Glutamatergic neuron (in vitro differentiated cells): Measurements from ENCODE around the gene IRS4. TPM values are rescaled to one million over a fixed set of nuclear protein-coding genes. Genes with fewer than 3 reads are reported as not detected.

Experiments used
- DNase-seq: peaks from one replicate; pipeline ENCODE4 v3.0.0; 2022
- H3K27ac Mint-ChIP-seq: one replicate; pipeline ENCODE4 v1.8.0; 2020; ENCODE audit warnings: mild to moderate bottlenecking, mixed read lengths, inconsistent platforms; ENCODE audit not compliant: unreplicated experiment
- H3K27me3 Mint-ChIP-seq: one replicate; pipeline ENCODE4 v1.8.0; 2020; ENCODE audit warnings: mild to moderate bottlenecking, moderate library complexity, mixed read lengths, inconsistent platforms; ENCODE audit not compliant: unreplicated experiment
- H3K36me3 Mint-ChIP-seq: one replicate; pipeline ENCODE4 v1.8.0; 2020; ENCODE audit warnings: mild to moderate bottlenecking, mixed read lengths, inconsistent platforms; ENCODE audit not compliant: unreplicated experiment
- H3K4me1 Mint-ChIP-seq: one replicate; pipeline ENCODE4 v1.8.0; 2020; ENCODE audit warnings: mild to moderate bottlenecking, low read depth, mixed read lengths, inconsistent platforms; ENCODE audit not compliant: unreplicated experiment
- H3K4me3 Mint-ChIP-seq: one replicate; pipeline ENCODE4 v1.8.0; 2020; ENCODE audit warnings: mild to moderate bottlenecking, mixed read lengths, inconsistent platforms; ENCODE audit not compliant: unreplicated experiment
- H3K9me3 Mint-ChIP-seq: one replicate; pipeline ENCODE4 v1.8.0; 2020; ENCODE audit warnings: mild to moderate bottlenecking, moderate library complexity, mixed read lengths, inconsistent platforms; ENCODE audit not compliant: unreplicated experiment
- total RNA-seq: library from RNA; stranded (reverse); fragmentation: NEBNext Ultra II Directional; extraction: Animal tissue kit (Norgen Biotek cat#: 25700); gene quantifications from one replicate; pipeline ENCODE4 v1.2.1, GENCODE V29; 2021; ENCODE audit not compliant: unreplicated experiment
- TF ChIP-seq, protein P1 (sequence below): fragments of 200-600 bp; sonication (generic); IDR thresholded peaks from one replicate; pipeline ENCODE4 v1.5.0; 2021; ENCODE audit not compliant: partially characterized antibody, unreplicated experiment

Gene IRS4
- total RNA-seq, 1 donor from 2014 or later, result not detected

DNA sequence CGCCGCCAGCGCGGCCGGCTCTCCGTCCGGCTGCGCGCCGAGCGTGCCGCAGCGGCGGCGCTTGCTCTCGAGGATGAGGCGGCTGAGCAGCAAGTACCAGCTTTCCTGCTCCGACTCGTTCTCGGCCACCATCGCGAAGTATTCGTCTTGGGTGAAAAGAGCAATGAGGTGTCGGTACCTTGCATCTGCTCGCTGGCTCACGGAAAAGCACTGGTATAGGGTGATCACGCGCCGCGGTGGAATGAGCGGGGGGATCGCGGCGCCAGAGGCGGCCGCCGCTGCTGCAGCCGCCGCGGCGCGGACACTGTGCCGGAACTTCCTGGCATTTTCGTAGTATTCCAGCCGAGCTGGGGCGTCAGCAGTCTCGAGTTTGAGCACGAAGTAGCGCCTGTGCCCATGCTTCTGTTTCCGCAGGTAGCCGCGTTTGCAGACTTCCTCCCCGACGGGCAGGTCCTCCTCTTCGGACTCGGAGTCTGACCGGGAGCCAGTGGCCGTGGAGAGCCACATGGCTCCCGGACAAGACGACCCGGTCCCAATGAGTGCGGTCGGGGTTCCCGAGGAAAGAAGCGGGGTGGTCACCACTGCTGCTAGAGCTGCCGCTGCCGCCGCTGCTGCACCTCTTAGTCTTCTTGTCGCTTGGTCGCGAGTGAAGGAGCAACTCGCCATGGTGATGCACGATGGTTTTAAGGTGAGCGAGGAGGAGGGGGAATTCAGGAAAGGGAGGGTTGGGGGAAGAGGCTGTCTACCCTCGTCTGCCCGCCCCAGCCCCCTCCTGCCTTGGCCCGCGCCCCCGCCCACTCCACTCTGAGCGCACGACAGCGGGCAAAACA is 469 bp downstream of the IRS4 start:
- H3K36me3 Mint-ChIP-seq, result no peaks in the 10 kb centered on the region
- peaks cover 3% of the 10 kb centered on the region for H3K9me3 Mint-ChIP-seq
- peaks cover 9% of the 10 kb centered on the region for H3K27me3 Mint-ChIP-seq
- no peak overlapping the region for H3K27ac Mint-ChIP-seq
- H3K4me3 Mint-ChIP-seq, result peak overlapping the region; percentile 82
- peak; percentile 19 for DNase-seq
- H3K4me1 Mint-ChIP-seq, result no peaks in the 10 kb centered on the region
- TF ChIP-seq, protein P1, sequence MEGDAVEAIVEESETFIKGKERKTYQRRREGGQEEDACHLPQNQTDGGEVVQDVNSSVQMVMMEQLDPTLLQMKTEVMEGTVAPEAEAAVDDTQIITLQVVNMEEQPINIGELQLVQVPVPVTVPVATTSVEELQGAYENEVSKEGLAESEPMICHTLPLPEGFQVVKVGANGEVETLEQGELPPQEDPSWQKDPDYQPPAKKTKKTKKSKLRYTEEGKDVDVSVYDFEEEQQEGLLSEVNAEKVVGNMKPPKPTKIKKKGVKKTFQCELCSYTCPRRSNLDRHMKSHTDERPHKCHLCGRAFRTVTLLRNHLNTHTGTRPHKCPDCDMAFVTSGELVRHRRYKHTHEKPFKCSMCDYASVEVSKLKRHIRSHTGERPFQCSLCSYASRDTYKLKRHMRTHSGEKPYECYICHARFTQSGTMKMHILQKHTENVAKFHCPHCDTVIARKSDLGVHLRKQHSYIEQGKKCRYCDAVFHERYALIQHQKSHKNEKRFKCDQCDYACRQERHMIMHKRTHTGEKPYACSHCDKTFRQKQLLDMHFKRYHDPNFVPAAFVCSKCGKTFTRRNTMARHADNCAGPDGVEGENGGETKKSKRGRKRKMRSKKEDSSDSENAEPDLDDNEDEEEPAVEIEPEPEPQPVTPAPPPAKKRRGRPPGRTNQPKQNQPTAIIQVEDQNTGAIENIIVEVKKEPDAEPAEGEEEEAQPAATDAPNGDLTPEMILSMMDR, result no peak

DNA sequence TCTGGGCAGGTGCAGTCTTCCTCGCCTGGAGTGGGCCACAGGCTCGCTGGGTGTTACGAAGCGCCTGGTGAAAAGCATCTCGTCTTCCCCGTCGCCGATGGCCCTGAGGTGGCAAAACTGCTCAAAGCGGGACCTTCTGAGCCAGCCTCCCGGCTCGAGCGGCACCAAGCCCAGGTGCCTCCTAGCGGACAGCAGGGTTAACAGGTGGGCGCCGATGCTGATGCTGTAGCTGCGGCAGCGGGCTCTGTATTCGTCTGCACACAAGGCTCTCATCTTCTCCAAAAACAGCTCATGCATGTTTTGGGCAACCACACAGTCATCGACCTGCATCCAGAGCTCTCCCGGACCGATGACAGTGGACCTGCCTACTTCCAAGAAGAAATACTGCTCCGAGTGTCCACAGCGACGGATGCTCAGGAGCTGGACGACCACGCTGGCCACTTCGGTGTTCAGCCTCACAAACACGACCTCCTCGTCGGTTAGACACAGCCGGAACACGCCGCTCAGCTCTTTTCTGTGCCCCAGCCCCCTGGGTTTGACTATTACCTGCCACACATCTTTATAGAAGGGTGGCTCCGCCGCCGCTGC is 1.2 kb downstream of the IRS4 start:
- no peaks in the 10 kb centered on the region for H3K36me3 Mint-ChIP-seq
- peaks cover 10% of the 10 kb centered on the region for H3K27me3 Mint-ChIP-seq
- TF ChIP-seq, protein P1, result no peak
- peak overlapping the region; percentile 82 for H3K4me3 Mint-ChIP-seq
- H3K9me3 Mint-ChIP-seq, result peaks cover 3% of the 10 kb centered on the region
- DNase-seq, result peak; percentile 24
- H3K4me1 Mint-ChIP-seq, result no peaks in the 10 kb centered on the region
- no peak overlapping the region for H3K27ac Mint-ChIP-seq

DNA sequence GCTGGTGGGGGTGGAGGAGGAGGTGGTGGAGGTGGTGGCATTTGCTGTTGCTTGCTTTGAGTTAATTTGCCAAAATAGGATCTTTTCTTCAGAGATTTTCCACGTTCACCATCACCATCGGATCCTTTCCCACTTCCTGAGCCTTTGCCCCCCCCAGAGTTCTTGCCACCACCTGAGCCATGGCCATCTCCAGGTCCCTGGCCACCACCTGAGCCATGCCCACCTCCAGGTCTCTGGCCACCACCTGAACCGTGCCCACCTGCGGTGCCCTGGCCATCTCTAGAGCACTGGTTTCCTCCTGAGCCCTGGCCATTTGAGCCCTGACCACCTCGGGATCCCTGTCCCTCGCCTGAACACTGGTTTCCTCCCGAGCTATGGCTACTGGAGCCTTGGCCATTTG is 1.9 kb downstream of the IRS4 start:
- Mint-ChIP-seq H3K27ac (no peak overlapping the region), H3K27me3 (peaks cover 10% of the 10 kb centered on the region), H3K36me3 (no peaks in the 10 kb centered on the region), H3K4me1 (no peaks in the 10 kb centered on the region), H3K9me3 (peaks cover 3% of the 10 kb centered on the region), H3K4me3 (peak overlapping the region; percentile 63)
- DNase-seq, result no peak
- TF ChIP-seq, protein P1, result no peak

DNA sequence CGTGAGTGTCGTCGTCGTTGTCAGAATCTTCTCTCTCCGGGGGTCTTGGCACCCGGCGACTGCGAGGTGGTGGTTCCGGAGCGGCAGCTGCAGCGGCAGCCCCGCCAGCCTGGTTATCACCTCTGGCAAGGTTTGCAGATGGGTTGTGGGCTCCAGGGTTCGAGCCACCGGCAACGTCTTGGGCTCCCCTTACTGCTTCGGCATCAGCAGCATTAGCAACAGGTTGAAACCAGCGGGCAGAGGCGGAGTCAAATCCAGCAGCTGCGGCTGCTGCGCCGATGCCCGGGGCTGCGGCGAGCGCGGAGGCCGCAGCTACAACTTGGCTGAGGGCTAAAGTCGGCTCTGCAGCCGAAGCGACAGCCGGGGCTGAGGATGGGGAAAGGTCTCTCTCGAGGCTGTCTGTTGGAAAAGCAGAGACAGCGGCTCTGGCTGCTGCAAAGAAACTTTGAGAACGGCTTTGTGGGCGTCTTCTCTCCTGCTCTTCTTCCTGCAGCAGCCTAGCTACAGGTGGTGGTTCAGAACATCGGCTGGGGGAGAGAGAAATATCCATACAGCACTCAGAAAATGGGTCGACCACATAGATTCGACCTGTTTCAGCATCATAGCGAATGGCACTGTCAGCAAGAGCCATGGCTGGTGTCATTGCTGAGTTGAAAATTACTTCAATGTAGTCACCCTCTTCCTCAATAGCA is 3.6 kb downstream of the IRS4 start:
- no peaks in the 10 kb centered on the region for H3K36me3 Mint-ChIP-seq
- H3K27ac Mint-ChIP-seq, result no peak overlapping the region
- no peak overlapping the region for H3K4me3 Mint-ChIP-seq
- H3K4me1 Mint-ChIP-seq, result no peaks in the 10 kb centered on the region
- peaks cover 3% of the 10 kb centered on the region for H3K9me3 Mint-ChIP-seq
- peak; percentile 17 for DNase-seq
- H3K27me3 Mint-ChIP-seq, result peaks cover 10% of the 10 kb centered on the region
- TF ChIP-seq, protein P1, result no peak
